Measurements from ENCODE around the gene PRMT1.

The PRMT1 gene

DNA sequence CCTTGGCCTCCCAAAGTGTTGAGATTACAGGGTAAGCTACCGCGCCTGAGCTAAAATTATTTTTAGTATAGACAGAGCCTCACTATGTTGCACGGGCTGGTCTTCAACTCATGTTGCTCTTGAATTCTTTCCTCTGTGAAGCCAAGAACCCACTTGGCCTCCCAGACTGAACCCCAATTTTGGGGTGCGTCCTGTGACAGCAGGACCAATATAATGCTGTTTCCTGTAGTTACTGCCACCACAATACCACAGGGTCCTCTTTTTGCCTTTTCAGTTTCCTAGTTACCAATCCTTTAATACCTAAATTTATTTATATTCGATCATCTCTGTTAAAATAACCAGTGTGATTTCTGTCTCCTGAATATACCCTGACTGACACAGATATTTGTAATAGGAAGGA lies 53.1 kb downstream of the PRMT1 start:
- DNase-seq, result no peak
